ENCODE measurements around the gene PCK2.

PCK2 gene

DNA sequence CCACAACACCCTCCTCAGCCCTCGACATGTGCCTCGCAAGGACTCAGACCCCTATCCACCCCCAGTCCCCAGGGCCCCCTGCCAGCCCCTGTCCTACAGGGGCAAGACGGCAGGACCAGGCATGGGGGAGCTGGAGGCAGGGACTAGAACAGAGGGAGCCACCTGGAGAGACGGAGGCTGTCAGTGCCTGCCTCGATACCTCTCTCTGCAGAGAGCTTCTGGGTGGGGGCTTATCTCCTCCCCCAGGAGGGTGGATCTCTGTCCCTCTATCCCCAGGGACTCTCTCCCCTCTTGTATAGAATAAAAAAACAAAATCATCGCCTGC is 24.7 kb upstream of the PCK2 start:
- DNase-seq (ENCODE audit: low spot score), result no peak
- TF ChIP-seq, protein P1, sequence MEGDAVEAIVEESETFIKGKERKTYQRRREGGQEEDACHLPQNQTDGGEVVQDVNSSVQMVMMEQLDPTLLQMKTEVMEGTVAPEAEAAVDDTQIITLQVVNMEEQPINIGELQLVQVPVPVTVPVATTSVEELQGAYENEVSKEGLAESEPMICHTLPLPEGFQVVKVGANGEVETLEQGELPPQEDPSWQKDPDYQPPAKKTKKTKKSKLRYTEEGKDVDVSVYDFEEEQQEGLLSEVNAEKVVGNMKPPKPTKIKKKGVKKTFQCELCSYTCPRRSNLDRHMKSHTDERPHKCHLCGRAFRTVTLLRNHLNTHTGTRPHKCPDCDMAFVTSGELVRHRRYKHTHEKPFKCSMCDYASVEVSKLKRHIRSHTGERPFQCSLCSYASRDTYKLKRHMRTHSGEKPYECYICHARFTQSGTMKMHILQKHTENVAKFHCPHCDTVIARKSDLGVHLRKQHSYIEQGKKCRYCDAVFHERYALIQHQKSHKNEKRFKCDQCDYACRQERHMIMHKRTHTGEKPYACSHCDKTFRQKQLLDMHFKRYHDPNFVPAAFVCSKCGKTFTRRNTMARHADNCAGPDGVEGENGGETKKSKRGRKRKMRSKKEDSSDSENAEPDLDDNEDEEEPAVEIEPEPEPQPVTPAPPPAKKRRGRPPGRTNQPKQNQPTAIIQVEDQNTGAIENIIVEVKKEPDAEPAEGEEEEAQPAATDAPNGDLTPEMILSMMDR (IDR thresholded peaks at IDR 0.05; ENCODE audit: extremely low read depth, missing control alignments), result no peak

DNA sequence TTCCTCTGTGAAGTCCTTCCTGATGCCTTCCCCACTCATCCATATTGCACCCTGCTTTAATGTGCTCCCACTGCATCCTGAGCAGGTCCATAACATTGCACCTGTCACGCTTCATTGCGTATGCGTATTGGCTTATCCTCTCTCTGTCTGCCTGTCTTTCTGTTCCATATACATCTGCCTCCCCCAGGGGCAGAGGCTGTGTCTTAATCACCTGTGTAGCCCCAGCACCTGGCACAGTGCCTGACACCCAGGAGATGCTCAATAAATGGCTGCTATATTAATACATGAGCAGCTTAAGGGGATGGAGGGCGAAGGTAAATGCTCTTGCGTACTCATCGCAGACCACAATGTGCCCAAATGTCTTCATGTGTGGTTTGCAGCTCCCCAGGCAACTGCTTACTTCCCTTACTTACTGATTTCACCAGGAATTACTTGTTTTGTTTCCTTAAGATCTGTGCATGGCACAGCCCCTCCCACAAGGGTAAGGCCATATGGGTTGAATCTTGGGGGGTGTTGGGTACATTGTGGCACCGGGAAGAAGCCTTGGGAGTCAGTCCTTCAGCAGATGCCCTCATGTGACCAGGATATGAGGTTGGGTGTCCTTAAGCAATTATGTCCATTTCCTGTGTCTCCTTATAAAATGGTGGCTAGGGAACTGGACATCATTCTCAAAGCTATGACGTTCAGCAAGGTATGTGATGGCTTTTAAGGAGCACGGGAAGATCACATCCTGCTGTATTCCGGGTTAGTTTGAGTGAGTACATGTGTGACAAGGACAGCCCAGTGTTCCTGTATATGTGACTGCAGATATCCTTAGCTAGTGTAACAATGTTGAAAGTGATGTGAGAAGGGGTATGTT is 23.6 kb upstream of the PCK2 start:
- TF ChIP-seq, protein P1 (IDR thresholded peaks at IDR 0.05; ENCODE audit: extremely low read depth, missing control alignments), result no peak
- no peak for DNase-seq (ENCODE audit: low spot score)

DNA sequence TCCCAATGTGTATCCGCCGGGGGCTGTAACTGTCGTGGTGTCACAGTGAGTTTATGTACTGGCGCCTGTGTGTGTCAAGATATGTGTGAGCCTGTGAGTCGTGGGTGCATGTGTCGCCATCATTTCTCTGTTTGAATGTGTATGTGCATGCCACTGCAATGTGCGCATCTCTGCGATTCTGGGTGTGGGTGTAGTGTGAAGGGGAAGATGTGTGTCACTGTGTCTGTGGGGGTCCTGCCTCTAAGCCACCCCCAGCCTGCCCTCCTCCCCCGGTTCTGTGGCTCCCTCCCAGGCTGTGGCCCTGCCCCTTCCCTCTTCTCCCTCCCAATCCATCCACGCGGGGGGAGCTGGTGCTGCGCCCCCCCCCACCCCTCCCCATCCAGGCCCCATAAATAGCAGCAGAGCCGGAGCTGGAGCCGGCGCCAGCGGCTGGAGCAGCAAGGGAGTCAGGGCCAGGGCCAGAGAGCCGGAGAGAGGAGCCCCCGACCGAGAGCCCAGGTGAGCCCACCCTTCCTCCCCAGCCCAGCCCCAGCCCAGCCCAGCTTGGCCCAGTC is 22.9 kb upstream of the PCK2 start, which contains the start of gene CPNE6:
Gene CPNE6, plus strand, starts transcription at position 419 of the 554 bp plus-strand sequence. CDS start 1,375 bp downstream, outside the sequence.
- no peak for DNase-seq (ENCODE audit: low spot score)
- TF ChIP-seq, protein P1 (IDR thresholded peaks at IDR 0.05; ENCODE audit: extremely low read depth, missing control alignments), result no peak

DNA sequence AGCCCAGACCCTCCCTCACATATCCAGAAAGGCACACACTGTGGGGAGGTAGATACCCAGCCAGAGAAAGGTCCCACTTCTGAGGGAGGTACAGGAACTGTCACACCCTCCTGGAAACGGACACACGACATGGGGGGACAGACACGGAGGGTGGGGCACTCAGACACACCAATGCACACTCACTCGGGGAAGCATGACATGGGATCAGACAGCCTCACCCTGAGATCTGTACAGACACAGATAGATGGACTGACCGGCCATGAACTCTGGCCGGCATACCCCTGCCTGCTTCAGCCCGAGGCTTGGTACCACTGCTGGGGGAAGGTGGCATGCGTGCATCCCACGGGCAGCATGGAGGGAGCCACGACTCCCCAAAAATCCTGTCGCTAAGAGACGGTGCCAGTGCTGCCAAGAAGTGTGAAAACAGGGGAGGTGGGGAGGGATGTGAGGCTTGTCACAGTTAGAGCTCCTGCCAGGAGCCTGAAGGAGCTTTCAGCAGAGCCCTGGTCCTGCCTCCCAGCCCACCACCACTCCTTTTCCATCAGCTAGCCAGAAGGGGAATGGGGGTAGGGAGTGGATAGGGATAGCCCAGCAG is 22.2 kb upstream of the PCK2 start:
- DNase-seq (ENCODE audit: low spot score), result no peak
- TF ChIP-seq, protein P1 (IDR thresholded peaks at IDR 0.05; ENCODE audit: extremely low read depth, missing control alignments), result no peak

DNA sequence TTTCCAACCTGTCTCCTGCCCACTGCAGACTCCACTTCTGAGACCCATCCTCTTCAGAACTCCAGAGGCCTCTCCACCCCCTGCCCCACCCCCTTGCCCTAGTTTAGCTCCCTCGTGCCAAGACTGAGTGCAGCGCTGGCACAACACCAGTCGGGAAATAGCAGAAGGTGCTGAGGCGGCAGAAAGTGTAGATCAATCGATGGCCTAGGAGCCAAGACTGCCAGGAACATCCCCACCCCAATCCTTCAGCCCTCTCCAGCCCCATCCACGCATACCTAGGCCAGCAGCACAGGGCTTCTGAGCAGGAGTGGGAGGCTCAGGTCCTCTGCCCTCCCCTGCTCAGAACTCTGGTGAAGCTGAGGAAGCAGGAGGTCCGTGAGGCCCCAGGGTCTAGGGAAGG is 21.7 kb upstream of the PCK2 start:
- no peak for DNase-seq (ENCODE audit: low spot score)
- TF ChIP-seq, protein P1 (IDR thresholded peaks at IDR 0.05; ENCODE audit: extremely low read depth, missing control alignments), result no peak

DNA sequence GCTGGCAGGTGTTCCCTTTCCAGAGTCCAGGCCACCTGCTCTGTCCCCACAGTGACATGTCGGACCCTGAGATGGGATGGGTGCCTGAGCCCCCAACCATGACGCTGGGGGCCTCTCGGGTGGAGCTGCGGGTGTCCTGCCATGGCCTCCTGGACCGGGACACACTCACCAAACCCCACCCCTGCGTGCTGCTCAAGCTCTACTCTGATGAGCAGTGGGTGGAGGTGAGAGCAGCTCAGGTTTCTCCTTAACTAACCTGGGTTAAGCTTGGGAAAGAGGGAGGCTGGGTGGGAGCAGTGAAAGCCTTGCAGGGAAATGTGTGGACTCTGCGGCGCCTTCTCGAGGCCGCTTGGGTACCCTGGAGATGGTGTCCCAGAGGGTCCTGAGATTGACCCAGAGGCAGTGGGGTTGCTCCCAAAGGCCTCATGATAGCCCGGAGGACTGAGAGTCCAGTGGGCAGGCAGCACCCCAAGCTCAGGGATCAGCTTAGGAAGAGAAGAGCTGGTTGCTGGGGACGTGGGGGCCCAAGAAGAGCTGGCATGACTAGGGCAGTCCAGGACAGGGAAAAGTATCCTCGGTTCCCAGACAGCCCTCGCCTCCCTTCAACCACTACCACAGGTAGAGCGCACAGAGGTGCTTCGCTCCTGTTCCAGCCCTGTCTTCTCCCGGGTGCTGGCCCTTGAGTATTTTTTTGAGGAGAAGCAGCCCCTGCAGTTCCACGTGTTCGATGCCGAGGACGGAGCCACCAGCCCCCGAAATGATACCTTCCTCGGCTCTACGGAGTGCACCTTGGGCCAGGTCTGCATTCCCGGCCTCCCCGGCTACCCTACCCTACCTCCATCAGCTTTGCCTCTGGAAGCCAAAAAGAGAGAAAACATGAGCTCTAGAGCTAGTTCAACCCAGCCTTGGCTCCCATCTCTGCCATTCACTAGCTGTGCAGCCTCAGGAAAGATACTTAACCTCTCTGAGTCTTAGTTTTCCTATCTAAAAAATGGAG is 20.9 kb upstream of the PCK2 start:
- TF ChIP-seq, protein P1 (IDR thresholded peaks at IDR 0.05; ENCODE audit: extremely low read depth, missing control alignments), result no peak
- DNase-seq (ENCODE audit: low spot score), result no peak

All from GM20000 (cell line).